ENCODE results near the gene BRSK2.

Gene BRSK2

GRCh38 chr11:1510928-1511327 lies 121.2 kb downstream of the BRSK2 start:
- TF ChIP-seq SP1 (IDR thresholded peaks at IDR 0.05) (no peak), FOXA1 (IDR thresholded peaks at IDR 0.05) (no peak), ELF4 (IDR thresholded peaks at IDR 0.05) (no peak), NFRKB (IDR thresholded peaks at IDR 0.05) (no peak), FOXM1 (IDR thresholded peaks at IDR 0.05; ENCODE audit: borderline replicate concordance) (no peak), FOXK2 (IDR thresholded peaks at IDR 0.05) (no peak), TARDBP (IDR thresholded peaks at IDR 0.05) (no peak), CTBP1 (IDR thresholded peaks at IDR 0.05; ENCODE audit: borderline replicate concordance) (no peak), HDGF (IDR thresholded peaks at IDR 0.05; ENCODE audit: borderline replicate concordance) (no peak), LEF1 (IDR thresholded peaks at IDR 0.05; ENCODE audit: borderline replicate concordance) (no peak), BHLHE40 (IDR thresholded peaks at IDR 0.05; ENCODE audit: borderline replicate concordance) (no peak), SUZ12 (IDR thresholded peaks at IDR 0.05) (no peak), ZNF384 (IDR thresholded peaks at IDR 0.05) (no peak), L3MBTL2 (conservative IDR thresholded peaks at IDR 0.05) (no peak), ARNT (IDR thresholded peaks at IDR 0.05) (no peak)
- TF ChIP-seq, protein P1, sequence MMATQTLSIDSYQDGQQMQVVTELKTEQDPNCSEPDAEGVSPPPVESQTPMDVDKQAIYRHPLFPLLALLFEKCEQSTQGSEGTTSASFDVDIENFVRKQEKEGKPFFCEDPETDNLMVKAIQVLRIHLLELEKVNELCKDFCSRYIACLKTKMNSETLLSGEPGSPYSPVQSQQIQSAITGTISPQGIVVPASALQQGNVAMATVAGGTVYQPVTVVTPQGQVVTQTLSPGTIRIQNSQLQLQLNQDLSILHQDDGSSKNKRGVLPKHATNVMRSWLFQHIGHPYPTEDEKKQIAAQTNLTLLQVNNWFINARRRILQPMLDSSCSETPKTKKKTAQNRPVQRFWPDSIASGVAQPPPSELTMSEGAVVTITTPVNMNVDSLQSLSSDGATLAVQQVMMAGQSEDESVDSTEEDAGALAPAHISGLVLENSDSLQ (IDR thresholded peaks at IDR 0.05) = no peak
- POLR2A ChIA-PET = no interaction called here
- no peak for DNase-seq (ENCODE audit: extremely low spot score)
- CTCF ChIA-PET = interaction anchor here (0.6 kb wide), 1 partner anchor 19 kb away, joined by 3 read pairs; no protein-coding TSS in a partner anchor

DNA sequence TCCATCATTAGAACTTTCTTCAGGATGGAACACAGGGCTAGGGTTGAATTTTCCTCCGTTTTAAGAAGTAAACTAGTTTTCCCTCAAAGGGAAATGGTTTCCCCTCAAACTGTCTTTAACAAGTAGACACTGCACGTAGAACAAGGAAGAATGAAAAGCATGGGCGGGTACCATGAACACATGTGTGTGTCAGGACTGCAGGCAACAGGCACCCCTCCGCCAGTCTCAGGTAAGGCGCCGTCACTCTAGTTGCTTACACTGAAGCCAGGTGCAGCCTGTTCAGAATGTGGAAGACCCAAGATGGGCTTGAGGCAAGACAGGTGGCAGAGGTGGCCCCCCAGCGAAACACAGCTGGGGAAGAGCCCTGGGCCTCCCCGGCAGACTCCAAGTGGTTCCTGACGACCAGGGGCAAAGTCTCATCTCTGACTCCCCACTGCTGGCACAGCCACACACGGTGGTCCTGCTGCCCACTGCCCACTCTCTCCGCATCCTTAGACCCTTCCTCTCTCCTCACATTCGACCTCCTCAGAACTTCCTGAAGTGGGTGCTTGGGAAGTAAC lies 122.3 kb downstream of the BRSK2 start:
- ChIA-PET POLR2A (no interaction called here), CTCF (no interaction called here)
- no peak for DNase-seq (ENCODE audit: extremely low spot score)
- TF ChIP-seq SP1 (IDR thresholded peaks at IDR 0.05) = no peak
- TF ChIP-seq ZNF384 (IDR thresholded peaks at IDR 0.05) = no peak
- TF ChIP-seq FOXK2 (IDR thresholded peaks at IDR 0.05) = no peak
- TF ChIP-seq TARDBP (IDR thresholded peaks at IDR 0.05) = no peak
- TF ChIP-seq, protein P1 (IDR thresholded peaks at IDR 0.05) = no peak
- no peak for TF ChIP-seq L3MBTL2 (conservative IDR thresholded peaks at IDR 0.05)
- TF ChIP-seq NFRKB (IDR thresholded peaks at IDR 0.05) = no peak
- TF ChIP-seq BHLHE40 (IDR thresholded peaks at IDR 0.05; ENCODE audit: borderline replicate concordance) = no peak
- TF ChIP-seq LEF1 (IDR thresholded peaks at IDR 0.05; ENCODE audit: borderline replicate concordance) = no peak
- no peak for TF ChIP-seq ARNT (IDR thresholded peaks at IDR 0.05)
- TF ChIP-seq FOXM1 (IDR thresholded peaks at IDR 0.05; ENCODE audit: borderline replicate concordance) = no peak
- TF ChIP-seq ELF4 (IDR thresholded peaks at IDR 0.05) = no peak
- no peak for TF ChIP-seq SUZ12 (IDR thresholded peaks at IDR 0.05)
- TF ChIP-seq CTBP1 (IDR thresholded peaks at IDR 0.05; ENCODE audit: borderline replicate concordance) = no peak
- no peak for TF ChIP-seq FOXA1 (IDR thresholded peaks at IDR 0.05)
- TF ChIP-seq HDGF (IDR thresholded peaks at IDR 0.05; ENCODE audit: borderline replicate concordance) = no peak
